CD14-positive monocyte (primary cell): ENCODE data around the gene MAMLD1. TPM values are rescaled to one million over a fixed set of nuclear protein-coding genes. Genes with fewer than 3 reads are reported as not detected.

Experiments
- DNase-seq, 3 donors: peaks; one replicate each; pipeline ENCODE4 v3.0.0-alpha.2; 2011 to 2022
- H2AFZ ChIP-seq: 2 replicates; pipeline ENCODE4 v1.6.0; 2012; ENCODE audit warnings: mild to moderate bottlenecking, low read depth, low read length, inconsistent platforms; ENCODE audit not compliant: insufficient read depth, poor library complexity, severe bottlenecking
- H3K27ac ChIP-seq, 2 donors: 1 replicate in 1 of 2; 2 replicates in 1 of 2; pipeline ENCODE4 v1.5.1; 2012 to 2013; ENCODE audit warnings: low read length in 2 of 2, control low read depth in 1 of 2, inconsistent platforms in 1 of 2, low read depth in 1 of 2, mild to moderate bottlenecking in 1 of 2
- H3K27me3 ChIP-seq, 2 donors: one replicate each; pipeline versions ENCODE4 v1.6.0 to v1.6.1; 2011 to 2013; ENCODE audit warnings: low read length in 2 of 2; ENCODE audit not compliant: control insufficient read depth in 2 of 2, insufficient read depth in 2 of 2
- H3K36me3 ChIP-seq, 2 donors: replicated peaks in 1 of 2; 1 replicate in 1 of 2; 2 replicates in 1 of 2; pipeline versions ENCODE4 v1.5.1 to v1.6.1; 2012 to 2013; ENCODE audit warnings: low read length in 2 of 2, control low read depth in 1 of 2, inconsistent platforms in 1 of 2, mild to moderate bottlenecking in 1 of 2; ENCODE audit not compliant: insufficient read depth in 2 of 2, control insufficient read depth in 1 of 2
- H3K4me1 ChIP-seq, 2 donors: 1 replicate in 1 of 2; 2 replicates in 1 of 2; pipeline versions ENCODE4 v1.5.1 to v1.6.1; 2012 to 2013; ENCODE audit warnings: low read length in 2 of 2, control low read depth in 1 of 2, inconsistent platforms in 1 of 2, mild to moderate bottlenecking in 1 of 2, moderate library complexity in 1 of 2; ENCODE audit not compliant: insufficient read depth in 2 of 2, control insufficient read depth in 1 of 2
- H3K4me2 ChIP-seq: replicated peaks from 2 replicates; pipeline ENCODE3; 2012; ENCODE audit warnings: low read length, moderate library complexity, mild to moderate bottlenecking; ENCODE audit not compliant: poor library complexity, severe bottlenecking; ENCODE audit errors: extremely low read depth
- H3K4me3 ChIP-seq, 3 experiments: fragments of 200-600 bp in 1 of 3; sonication (generic) in 1 of 3; replicated peaks in 1 of 3; 1 replicate in 2 of 3; 2 replicates in 1 of 3; pipeline ENCODE4 v1.5.1; 2011 to 2013; ENCODE audit warnings: low read length in 3 of 3, mild to moderate bottlenecking in 3 of 3, control low read depth in 2 of 3, low read depth in 2 of 3, inconsistent platforms in 1 of 3, moderate library complexity in 1 of 3
- H3K79me2 ChIP-seq: 2 replicates; pipeline ENCODE4 v1.6.0; 2012; ENCODE audit warnings: mild to moderate bottlenecking, control low read depth, inconsistent platforms, low read length, moderate library complexity; ENCODE audit not compliant: insufficient read depth
- H3K9ac ChIP-seq: 2 replicates; pipeline ENCODE4 v1.6.0; 2017; ENCODE audit warnings: low read length, mild to moderate bottlenecking; ENCODE audit not compliant: insufficient read depth, poor library complexity, severe bottlenecking
- H3K9me3 ChIP-seq, 2 donors: replicated peaks in 1 of 2; 1 replicate in 1 of 2; 2 replicates in 1 of 2; pipeline versions ENCODE4 v1.5.1 to v1.6.1; 2012 to 2013; ENCODE audit warnings: low read length in 2 of 2, control low read depth in 1 of 2; ENCODE audit not compliant: control insufficient read depth in 1 of 2, insufficient read depth in 1 of 2
- H4K20me1 ChIP-seq: 2 replicates; pipeline ENCODE4 v1.6.0; 2012; ENCODE audit warnings: mild to moderate bottlenecking, low read length, control low read depth, moderate library complexity; ENCODE audit not compliant: insufficient read depth
- H3K27ac Mint-ChIP-seq, 7 donors: one replicate each; pipeline ENCODE4 v1.8.0; 2020; ENCODE audit warnings: mild to moderate bottlenecking in 7 of 7, mixed read lengths in 7 of 7, moderate library complexity in 6 of 7, inconsistent platforms in 2 of 7
- H3K27me3 Mint-ChIP-seq, 3 donors: one replicate each; pipeline ENCODE4 v1.8.0; 2021 to 2022; ENCODE audit warnings: low read depth in 3 of 3, mild to moderate bottlenecking in 3 of 3, mixed read lengths in 3 of 3, moderate library complexity in 3 of 3, inconsistent platforms in 1 of 3
- H3K36me3 Mint-ChIP-seq, 2 donors: one replicate each; pipeline ENCODE4 v1.8.0; 2020; ENCODE audit warnings: mixed read lengths in 2 of 2, inconsistent platforms in 1 of 2, mild to moderate bottlenecking in 1 of 2
- H3K4me1 Mint-ChIP-seq: one replicate; pipeline ENCODE4 v1.8.0; 2020; ENCODE audit warnings: mild to moderate bottlenecking, mixed read lengths
- H3K4me3 Mint-ChIP-seq, 2 donors: one replicate each; pipeline ENCODE4 v1.8.0; 2020; ENCODE audit warnings: mild to moderate bottlenecking in 2 of 2, mixed read lengths in 2 of 2, moderate library complexity in 1 of 2
- H3K9me3 Mint-ChIP-seq, 7 donors: one replicate each; pipeline ENCODE4 v1.8.0; 2020 to 2022; ENCODE audit warnings: mixed read lengths in 7 of 7, mild to moderate bottlenecking in 6 of 7, moderate library complexity in 6 of 7, inconsistent platforms in 2 of 7
- WGBS: methylation state at CpG from one replicate; pipeline ENCODE4 v1.1.5; 2013; ENCODE audit warnings: missing lambda C conversion rate; ENCODE audit not compliant: insufficient coverage; 5-methylcytosine and 5-hydroxymethylcytosine counted together
- intact Hi-C, 2 donors: fragments of 100-400 bp; cut with micrococcal nuclease; formaldehyde crosslinking; loops; one replicate each; pipeline versions ENCODE4 v1.15.0 to v1.15.1; 2023
- polyA plus RNA-seq, 3 donors: library from polyadenylated mRNA; depleted of rRNA in 1 of 3; unstranded in 2 of 3; stranded (reverse) in 1 of 3; fragments of 300-500 nt in 2 of 3; fragments of >200 nt in 1 of 3; fragmentation: Illumina TruSeq in 2 of 3; gene quantifications; 1 replicate in 2 of 3; 2 replicates in 1 of 3; pipeline ENCODE4 v1.2.3, GENCODE V29; 2012 to 2021
- TF ChIP-seq, protein P1 (sequence below): fragments of 200-600 bp; IDR thresholded peaks from one replicate; pipeline ENCODE4 v1.8.0; 2022; ENCODE audit warnings: antibody characterized with exemption, mild to moderate bottlenecking

Gene MAMLD1
- polyA plus RNA-seq, 3 donors = not detected

DNA sequence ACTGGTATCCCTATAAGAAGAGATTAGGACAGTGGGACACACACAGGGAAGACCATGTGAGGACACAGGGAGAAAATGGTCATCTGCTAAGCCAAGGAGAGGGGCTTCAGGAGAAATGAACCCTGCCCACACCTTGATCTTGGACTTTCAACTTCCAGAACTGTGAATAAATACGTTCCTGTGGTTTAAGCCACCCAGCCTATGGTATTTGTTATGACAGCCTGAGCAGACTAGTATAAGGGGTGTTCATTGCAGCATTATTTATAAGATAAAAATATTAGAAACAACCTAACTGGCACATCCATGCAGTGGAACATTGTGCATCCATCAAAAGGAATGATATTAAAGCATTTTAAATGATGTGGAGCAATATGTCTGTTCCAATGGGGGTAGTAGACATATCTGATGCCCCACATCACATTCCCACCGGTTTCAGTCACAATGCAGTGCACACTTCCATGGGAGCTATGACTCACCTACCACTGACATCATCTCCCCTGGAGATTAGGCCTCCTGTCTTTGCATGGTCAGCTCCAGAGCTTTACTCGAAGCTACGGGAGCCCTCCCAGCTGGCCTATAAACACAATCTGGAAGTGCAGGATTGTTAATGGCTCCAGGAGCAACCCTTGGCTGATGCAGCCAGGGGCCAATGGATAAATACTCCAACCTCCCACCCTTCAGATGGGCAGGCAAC, 38.9 kb upstream of the MAMLD1 start:
- H3K27ac ChIP-seq = no peak overlapping the region
- H4K20me1 ChIP-seq = no peaks in the 10 kb centered on the region
- no peaks in the 10 kb centered on the region for H3K79me2 ChIP-seq
- no peak overlapping the region for H3K4me3 ChIP-seq
- no peak overlapping the region for H3K9ac ChIP-seq
- Mint-ChIP-seq H3K4me3 (no peak overlapping the region), H3K9me3 (peaks cover 1 to 8% (median 3%) of the 10 kb centered on the region in 7 donors), H3K27ac (no peak overlapping the region), H3K36me3 (no peaks in the 10 kb centered on the region), H3K4me1 (peaks cover 8% of the 10 kb centered on the region), H3K27me3 (peaks cover 0 to 2% (median under 1%) of the 10 kb centered on the region in 3 donors)
- no peak overlapping the region for H3K4me2 ChIP-seq
- no peaks in the 10 kb centered on the region for H3K9me3 ChIP-seq
- WGBS = no CpG with 5 or more reads among the region's 4 CpGs
- DNase-seq = no peak
- H3K27me3 ChIP-seq = no peaks in the 10 kb centered on the region
- H3K4me1 ChIP-seq = no peaks in the 10 kb centered on the region
- intact Hi-C loops = no loop called here
- no peak overlapping the region for H2AFZ ChIP-seq
- no peaks in the 10 kb centered on the region for H3K36me3 ChIP-seq
- TF ChIP-seq, protein P1, sequence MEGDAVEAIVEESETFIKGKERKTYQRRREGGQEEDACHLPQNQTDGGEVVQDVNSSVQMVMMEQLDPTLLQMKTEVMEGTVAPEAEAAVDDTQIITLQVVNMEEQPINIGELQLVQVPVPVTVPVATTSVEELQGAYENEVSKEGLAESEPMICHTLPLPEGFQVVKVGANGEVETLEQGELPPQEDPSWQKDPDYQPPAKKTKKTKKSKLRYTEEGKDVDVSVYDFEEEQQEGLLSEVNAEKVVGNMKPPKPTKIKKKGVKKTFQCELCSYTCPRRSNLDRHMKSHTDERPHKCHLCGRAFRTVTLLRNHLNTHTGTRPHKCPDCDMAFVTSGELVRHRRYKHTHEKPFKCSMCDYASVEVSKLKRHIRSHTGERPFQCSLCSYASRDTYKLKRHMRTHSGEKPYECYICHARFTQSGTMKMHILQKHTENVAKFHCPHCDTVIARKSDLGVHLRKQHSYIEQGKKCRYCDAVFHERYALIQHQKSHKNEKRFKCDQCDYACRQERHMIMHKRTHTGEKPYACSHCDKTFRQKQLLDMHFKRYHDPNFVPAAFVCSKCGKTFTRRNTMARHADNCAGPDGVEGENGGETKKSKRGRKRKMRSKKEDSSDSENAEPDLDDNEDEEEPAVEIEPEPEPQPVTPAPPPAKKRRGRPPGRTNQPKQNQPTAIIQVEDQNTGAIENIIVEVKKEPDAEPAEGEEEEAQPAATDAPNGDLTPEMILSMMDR = no peak

DNA sequence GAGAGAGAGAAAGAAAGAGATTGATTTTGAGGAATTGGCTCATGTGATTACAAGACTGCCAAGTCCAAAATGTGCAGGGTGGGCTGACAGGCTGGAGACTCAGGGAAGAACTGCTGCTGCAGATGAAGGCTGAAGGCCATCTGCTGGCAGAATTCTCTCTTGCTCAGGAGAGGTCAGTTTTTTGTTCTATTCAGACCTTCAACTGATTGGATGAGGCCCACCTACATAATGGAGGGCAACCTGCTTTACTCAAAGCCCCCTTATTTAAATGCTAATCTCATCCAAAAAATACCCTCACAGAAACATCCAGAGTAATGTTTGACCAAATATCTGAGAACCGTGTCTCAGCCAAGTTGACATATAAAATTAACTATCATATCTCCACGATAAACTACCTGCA, 38.2 kb upstream of the MAMLD1 start:
- Mint-ChIP-seq H3K4me3 (no peak overlapping the region), H3K36me3 (no peaks in the 10 kb centered on the region), H3K4me1 (peaks cover 8% of the 10 kb centered on the region), H3K9me3 (peaks cover 0 to 6% (median 3%) of the 10 kb centered on the region in 7 donors), H3K27ac (no peak overlapping the region), H3K27me3 (peaks cover 0 to 2% (median 2%) of the 10 kb centered on the region in 3 donors)
- intact Hi-C loops = no loop called here
- H3K9me3 ChIP-seq = no peaks in the 10 kb centered on the region
- no peaks in the 10 kb centered on the region for H3K4me1 ChIP-seq
- H3K27me3 ChIP-seq = no peaks in the 10 kb centered on the region
- DNase-seq = no peak
- no peak overlapping the region for H2AFZ ChIP-seq
- H4K20me1 ChIP-seq = no peaks in the 10 kb centered on the region
- no peak overlapping the region for H3K27ac ChIP-seq
- no peak overlapping the region for H3K4me2 ChIP-seq
- WGBS = no CpG with 5 or more reads among the region's 2 CpGs
- no peak overlapping the region for H3K9ac ChIP-seq
- H3K36me3 ChIP-seq = no peaks in the 10 kb centered on the region
- TF ChIP-seq, protein P1 = no peak
- no peaks in the 10 kb centered on the region for H3K79me2 ChIP-seq
- no peak overlapping the region for H3K4me3 ChIP-seq
